ENCODE measurements around the gene CCDC39.

- TF ChIP-seq CTCF (IDR thresholded peaks at IDR 0.05) (no peak), POLR2A (IDR thresholded peaks at IDR 0.05) (no peak)
Observed at GRCh38 chr3:180657094-180657493, 22.2 kb downstream of the CCDC39 start.

Measured in adrenal gland (tissue), 5 donors.